Measurements from ENCODE around the gene RBFOX2. TPM values are rescaled to one million over a fixed set of nuclear protein-coding genes. Genes with fewer than 3 reads are reported as not detected.

The RBFOX2 gene
- total RNA-seq, 1 experiment from 2014 or later, result 24.2 TPM

DNA sequence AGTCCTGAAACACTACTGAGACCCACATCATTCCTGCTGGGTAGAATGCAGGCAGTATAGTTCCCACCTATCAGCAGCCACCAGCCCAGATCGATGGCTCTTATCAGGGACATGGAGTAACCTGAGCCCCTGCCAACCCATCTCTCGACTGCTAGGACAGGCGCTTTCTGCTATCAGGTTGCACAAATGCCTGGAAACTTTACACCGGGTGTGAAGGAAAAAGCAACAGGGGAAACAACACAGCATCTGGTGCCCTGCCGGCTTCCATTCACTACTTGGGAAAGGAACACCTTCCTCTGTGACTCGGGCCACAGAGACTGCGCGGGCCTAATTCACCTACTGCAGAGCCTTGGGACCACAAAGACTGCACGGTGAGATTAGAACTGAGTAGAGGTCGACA, 18.5 kb downstream of the RBFOX2 start:
- Histone ChIP-seq H3K27me3 (ENCODE audit: low read length) (no peaks in the 10 kb centered on the region), H3K9ac (ENCODE audit: low read length) (no peak overlapping the region), H3K9me2 (replicated peaks; ENCODE audit: insufficient read depth, low read length) (no peaks in the 10 kb centered on the region), H2AFZ (ENCODE audit: low read length) (no peak overlapping the region), H3K4me2 (ENCODE audit: low read depth, low read length, poor library complexity, severe bottlenecking) (no peak overlapping the region), H3K4me1 (ENCODE audit: low read length) (peaks cover 60% of the 10 kb centered on the region), H3K9me3 (ENCODE audit: low read length) (no peaks in the 10 kb centered on the region), H3K27ac (ENCODE audit: low read length) (no peak overlapping the region), H4K20me1 (ENCODE audit: insufficient read depth, low read depth, low read length) (peaks cover 8% of the 10 kb centered on the region; the same call in 1 of the 2 replicates), H3K36me3 (ENCODE audit: insufficient read depth, low read length) (no peaks in the 10 kb centered on the region), H3K4me3 (ENCODE audit: low read length) (no peak overlapping the region), H3K79me2 (ENCODE audit: low read length) (peaks cover 8% of the 10 kb centered on the region)
- DNase-seq, result no peak

DNA sequence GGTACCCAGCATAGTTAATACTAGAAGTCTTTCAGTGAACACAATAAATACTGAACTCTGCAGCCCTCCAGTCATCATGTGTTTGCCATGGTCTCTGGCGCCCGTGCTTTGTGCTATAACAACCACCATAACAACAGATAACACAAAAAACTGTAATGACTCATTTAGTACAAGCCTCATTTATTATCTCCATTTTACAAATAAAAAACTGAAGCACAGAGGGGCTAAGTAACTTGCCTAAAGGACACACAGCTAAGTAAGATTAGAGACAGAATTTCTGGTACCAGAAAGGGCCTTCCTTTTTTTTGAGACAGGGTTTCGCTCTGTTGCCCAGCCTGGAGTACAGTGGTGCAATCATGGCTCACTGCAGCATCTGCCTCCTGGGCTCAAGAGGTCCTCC, 19.5 kb downstream of the RBFOX2 start:
- peak; percentile 44 for DNase-seq
- Histone ChIP-seq H3K79me2 (ENCODE audit: low read length) (peaks cover 3% of the 10 kb centered on the region; the same call in 1 of the 2 replicates), H3K9me3 (ENCODE audit: low read length) (no peaks in the 10 kb centered on the region), H3K4me1 (ENCODE audit: low read length) (peaks cover 51% of the 10 kb centered on the region), H3K27me3 (ENCODE audit: low read length) (no peaks in the 10 kb centered on the region), H3K4me3 (ENCODE audit: low read length) (no peak overlapping the region), H2AFZ (ENCODE audit: low read length) (no peak overlapping the region), H3K4me2 (ENCODE audit: low read depth, low read length, poor library complexity, severe bottlenecking) (peak overlapping the region; percentile 36), H3K27ac (ENCODE audit: low read length) (no peak overlapping the region), H3K9ac (ENCODE audit: low read length) (no peak overlapping the region), H3K9me2 (replicated peaks; ENCODE audit: insufficient read depth, low read length) (no peaks in the 10 kb centered on the region), H3K36me3 (ENCODE audit: insufficient read depth, low read length) (no peaks in the 10 kb centered on the region), H4K20me1 (ENCODE audit: insufficient read depth, low read depth, low read length) (peaks cover 16% of the 10 kb centered on the region)

GRCh38 chr22:36008565-36008964, 20.1 kb downstream of the RBFOX2 start:
- Histone ChIP-seq H4K20me1 (ENCODE audit: insufficient read depth, low read depth, low read length) (peaks cover 21% of the 10 kb centered on the region), H3K36me3 (ENCODE audit: insufficient read depth, low read length) (no peaks in the 10 kb centered on the region), H3K9ac (ENCODE audit: low read length) (no peak overlapping the region), H3K4me2 (ENCODE audit: low read depth, low read length, poor library complexity, severe bottlenecking) (peak overlapping the region; percentile 36), H3K4me3 (ENCODE audit: low read length) (no peak overlapping the region), H3K9me2 (replicated peaks; ENCODE audit: insufficient read depth, low read length) (no peaks in the 10 kb centered on the region), H2AFZ (ENCODE audit: low read length) (no peak overlapping the region), H3K79me2 (ENCODE audit: low read length) (peaks cover 3% of the 10 kb centered on the region; the same call in 1 of the 2 replicates), H3K9me3 (ENCODE audit: low read length) (no peaks in the 10 kb centered on the region), H3K4me1 (ENCODE audit: low read length) (peaks cover 47% of the 10 kb centered on the region), H3K27ac (ENCODE audit: low read length) (no peak overlapping the region), H3K27me3 (ENCODE audit: low read length) (no peaks in the 10 kb centered on the region)
- DNase-seq, result no peak

- no peaks in the 10 kb centered on the region for H3K36me3 ChIP-seq (ENCODE audit: insufficient read depth, low read length)
- peaks cover 43% of the 10 kb centered on the region for H3K4me1 ChIP-seq (ENCODE audit: low read length)
- H3K27ac ChIP-seq (ENCODE audit: low read length), result no peak overlapping the region
- no peaks in the 10 kb centered on the region for H3K27me3 ChIP-seq (ENCODE audit: low read length)
- no peak overlapping the region for H2AFZ ChIP-seq (ENCODE audit: low read length)
- no peak overlapping the region for H3K4me2 ChIP-seq (ENCODE audit: low read depth, low read length, poor library complexity, severe bottlenecking)
- H3K9me3 ChIP-seq (ENCODE audit: low read length), result no peaks in the 10 kb centered on the region
- no peak overlapping the region for H3K9ac ChIP-seq (ENCODE audit: low read length)
- peaks cover 3% of the 10 kb centered on the region; the same call in 1 of the 2 replicates for H3K79me2 ChIP-seq (ENCODE audit: low read length)
- H4K20me1 ChIP-seq (ENCODE audit: insufficient read depth, low read depth, low read length), result peaks cover 21% of the 10 kb centered on the region
- no peaks in the 10 kb centered on the region for H3K9me2 ChIP-seq (replicated peaks; ENCODE audit: insufficient read depth, low read length)
- DNase-seq, result no peak
- no peak overlapping the region for H3K4me3 ChIP-seq (ENCODE audit: low read length)
These were observed 20.5 kb downstream of the RBFOX2 start for GRCh38 chr22:36008131-36008530.

DNA sequence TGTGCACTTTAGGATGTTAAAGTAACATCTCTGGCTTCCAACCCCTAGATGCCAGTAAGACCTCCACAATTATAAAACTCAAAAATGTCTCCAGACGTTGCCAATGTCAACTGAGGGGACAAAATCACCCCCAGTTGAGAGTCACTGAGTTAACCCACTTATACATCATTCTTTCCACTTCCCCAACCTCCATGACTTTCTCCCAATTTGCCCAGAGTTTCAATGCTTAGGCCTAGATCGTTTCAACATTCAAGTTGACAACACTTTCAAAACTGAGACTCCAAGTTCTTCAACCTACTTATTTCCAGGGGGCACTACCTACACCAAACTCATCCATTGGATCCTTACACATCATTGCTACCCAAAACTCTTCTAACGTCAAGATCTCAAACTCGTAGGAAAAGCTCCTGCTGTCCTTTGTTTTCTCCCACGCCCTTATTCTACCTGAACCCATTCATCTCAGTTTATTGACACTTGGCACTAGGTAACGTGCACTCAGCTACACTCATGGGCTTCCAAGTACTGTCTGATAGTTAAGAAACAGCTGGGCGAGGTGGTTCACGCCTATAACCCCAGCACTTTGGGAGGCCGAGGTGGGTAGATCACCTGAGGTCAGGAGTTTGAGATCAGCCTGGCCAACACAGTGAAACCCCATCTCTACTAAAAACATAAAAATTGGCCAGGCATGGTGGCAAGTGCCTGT, 24.5 kb downstream of the RBFOX2 start:
- H3K79me2 ChIP-seq (ENCODE audit: low read length), result peaks cover 2% of the 10 kb centered on the region; the same call in 1 of the 2 replicates
- H4K20me1 ChIP-seq (ENCODE audit: insufficient read depth, low read depth, low read length), result peaks cover 26% of the 10 kb centered on the region
- H3K36me3 ChIP-seq (ENCODE audit: insufficient read depth, low read length), result no peaks in the 10 kb centered on the region
- no peaks in the 10 kb centered on the region for H3K9me2 ChIP-seq (replicated peaks; ENCODE audit: insufficient read depth, low read length)
- no peak overlapping the region for H3K4me3 ChIP-seq (ENCODE audit: low read length)
- H2AFZ ChIP-seq (ENCODE audit: low read length), result no peak overlapping the region
- no peaks in the 10 kb centered on the region for H3K27me3 ChIP-seq (ENCODE audit: low read length)
- no peak overlapping the region for H3K4me2 ChIP-seq (ENCODE audit: low read depth, low read length, poor library complexity, severe bottlenecking)
- no peak overlapping the region for H3K9ac ChIP-seq (ENCODE audit: low read length)
- H3K27ac ChIP-seq (ENCODE audit: low read length), result no peak overlapping the region
- peaks cover 15% of the 10 kb centered on the region for H3K4me1 ChIP-seq (ENCODE audit: low read length)
- DNase-seq, result no peak
- no peaks in the 10 kb centered on the region for H3K9me3 ChIP-seq (ENCODE audit: low read length)

DNA sequence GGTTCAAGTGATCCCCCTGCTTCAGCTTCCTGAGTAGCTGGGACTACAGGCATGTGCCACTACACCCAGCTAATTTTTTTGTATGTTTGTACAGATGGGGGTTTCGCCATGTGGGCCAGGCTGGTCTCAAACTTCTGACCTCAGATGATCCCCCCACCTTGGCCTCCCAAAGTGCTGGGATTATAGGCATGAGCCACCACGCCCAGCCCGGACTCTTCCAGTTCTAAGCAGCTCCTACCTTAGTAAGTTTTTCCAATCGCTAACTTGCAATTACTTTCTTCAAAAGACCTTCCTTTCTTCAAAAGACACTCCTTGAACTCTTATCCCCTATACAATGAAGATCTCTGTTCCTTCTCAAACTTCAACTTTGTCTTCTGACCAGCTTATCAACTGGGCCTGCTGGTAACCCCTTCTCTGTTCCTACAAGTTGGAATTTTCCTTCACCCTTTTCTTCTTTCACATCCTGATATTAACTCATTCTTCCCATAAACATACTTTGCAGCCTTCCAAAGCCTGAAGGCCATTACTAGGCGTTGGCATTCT, 25.8 kb downstream of the RBFOX2 start:
- Histone ChIP-seq H3K27ac (ENCODE audit: low read length) (no peak overlapping the region), H3K4me2 (ENCODE audit: low read depth, low read length, poor library complexity, severe bottlenecking) (no peak overlapping the region), H3K9me2 (replicated peaks; ENCODE audit: insufficient read depth, low read length) (no peaks in the 10 kb centered on the region), H3K9ac (ENCODE audit: low read length) (no peak overlapping the region), H2AFZ (ENCODE audit: low read length) (no peak overlapping the region), H3K4me1 (ENCODE audit: low read length) (0 out of 2 replicates have a peak, but pooled peaks cover 4% of the 10 kb centered on the region), H4K20me1 (ENCODE audit: insufficient read depth, low read depth, low read length) (peaks cover 26% of the 10 kb centered on the region), H3K36me3 (ENCODE audit: insufficient read depth, low read length) (no peaks in the 10 kb centered on the region), H3K27me3 (ENCODE audit: low read length) (no peaks in the 10 kb centered on the region), H3K79me2 (ENCODE audit: low read length) (no peaks in the 10 kb centered on the region), H3K9me3 (ENCODE audit: low read length) (no peaks in the 10 kb centered on the region), H3K4me3 (ENCODE audit: low read length) (no peak overlapping the region)
- DNase-seq, result no peak

- Histone ChIP-seq H2AFZ (ENCODE audit: low read length) (no peak overlapping the region), H3K79me2 (ENCODE audit: low read length) (no peaks in the 10 kb centered on the region), H3K9me3 (ENCODE audit: low read length) (no peaks in the 10 kb centered on the region), H3K4me2 (ENCODE audit: low read depth, low read length, poor library complexity, severe bottlenecking) (no peak overlapping the region), H3K27ac (ENCODE audit: low read length) (no peak overlapping the region), H3K9me2 (replicated peaks; ENCODE audit: insufficient read depth, low read length) (no peaks in the 10 kb centered on the region), H3K27me3 (ENCODE audit: low read length) (no peaks in the 10 kb centered on the region), H3K36me3 (ENCODE audit: insufficient read depth, low read length) (no peaks in the 10 kb centered on the region), H3K4me3 (ENCODE audit: low read length) (no peak overlapping the region), H3K9ac (ENCODE audit: low read length) (no peak overlapping the region), H4K20me1 (ENCODE audit: insufficient read depth, low read depth, low read length) (peaks cover 34% of the 10 kb centered on the region), H3K4me1 (ENCODE audit: low read length) (0 out of 2 replicates have a peak, but pooled peaks cover 4% of the 10 kb centered on the region)
- DNase-seq, result no peak
These were observed 26.5 kb downstream of the RBFOX2 start for GRCh38 chr22:36002084-36002483.

DNA sequence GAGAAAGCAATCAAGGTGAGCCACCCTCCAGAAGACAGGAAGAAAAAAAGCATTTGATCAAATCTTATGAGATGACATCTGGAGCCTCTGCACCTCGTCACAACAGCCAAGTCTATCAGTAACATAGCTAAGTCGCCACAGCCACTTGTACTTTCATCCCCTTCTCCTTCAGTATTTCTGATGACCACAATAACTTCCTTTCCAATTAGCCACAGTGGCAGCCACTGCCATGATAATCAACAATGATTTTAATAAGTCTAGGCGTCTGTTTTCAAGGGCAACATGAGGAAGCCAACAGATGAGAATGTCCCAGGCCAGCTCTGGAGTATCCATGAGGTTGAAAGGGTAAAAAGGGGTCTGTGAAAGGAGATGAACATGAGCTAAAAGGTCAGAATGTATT, 29.9 kb downstream of the RBFOX2 start:
- no peaks in the 10 kb centered on the region for H3K79me2 ChIP-seq (ENCODE audit: low read length)
- DNase-seq, result no peak
- H3K4me2 ChIP-seq (ENCODE audit: low read depth, low read length, poor library complexity, severe bottlenecking), result no peak overlapping the region
- H3K4me3 ChIP-seq (ENCODE audit: low read length), result no peak overlapping the region
- H3K27ac ChIP-seq (ENCODE audit: low read length), result no peak overlapping the region
- no peaks in the 10 kb centered on the region for H3K9me3 ChIP-seq (ENCODE audit: low read length)
- no peak overlapping the region for H2AFZ ChIP-seq (ENCODE audit: low read length)
- no peaks in the 10 kb centered on the region for H3K36me3 ChIP-seq (ENCODE audit: insufficient read depth, low read length)
- no peaks in the 10 kb centered on the region for H3K9me2 ChIP-seq (replicated peaks; ENCODE audit: insufficient read depth, low read length)
- H3K4me1 ChIP-seq (ENCODE audit: low read length), result no peaks in the 10 kb centered on the region
- H3K27me3 ChIP-seq (ENCODE audit: low read length), result no peaks in the 10 kb centered on the region
- peaks cover 25% of the 10 kb centered on the region for H4K20me1 ChIP-seq (ENCODE audit: insufficient read depth, low read depth, low read length)
- H3K9ac ChIP-seq (ENCODE audit: low read length), result no peak overlapping the region

Data from Karpas-422 (cell line).